GM21526 (cell line): ENCODE data around the gene TUNAR.

Experiments
- ATAC-seq: cut with Tn5 transposase; IDR thresholded peaks from one replicate; pipeline ENCODE4 v1.9.1; 2021; ENCODE audit warnings: moderate library complexity; ENCODE audit not compliant: unreplicated experiment, low FRiP score

Gene TUNAR

DNA sequence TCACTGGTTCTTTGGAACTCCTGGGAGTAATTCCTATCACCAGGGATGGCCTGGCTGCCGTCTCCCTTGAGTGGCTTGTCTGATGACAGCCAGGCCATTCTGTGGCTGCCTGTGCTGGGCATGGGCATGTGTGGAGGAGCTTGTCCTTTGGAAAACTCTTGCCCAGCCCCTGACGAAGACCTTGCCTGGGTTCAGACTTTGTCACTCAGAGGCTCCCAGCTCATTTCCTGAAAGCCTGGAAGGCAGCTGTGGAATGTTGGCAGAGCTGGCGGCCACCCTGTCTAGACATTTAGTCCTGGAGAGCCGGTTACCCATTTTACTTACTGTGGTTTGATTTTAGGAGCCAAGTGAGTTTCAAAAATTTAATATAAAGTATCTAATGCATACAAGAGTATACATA is 34.0 kb downstream of the TUNAR start:
- no peak for ATAC-seq

DNA sequence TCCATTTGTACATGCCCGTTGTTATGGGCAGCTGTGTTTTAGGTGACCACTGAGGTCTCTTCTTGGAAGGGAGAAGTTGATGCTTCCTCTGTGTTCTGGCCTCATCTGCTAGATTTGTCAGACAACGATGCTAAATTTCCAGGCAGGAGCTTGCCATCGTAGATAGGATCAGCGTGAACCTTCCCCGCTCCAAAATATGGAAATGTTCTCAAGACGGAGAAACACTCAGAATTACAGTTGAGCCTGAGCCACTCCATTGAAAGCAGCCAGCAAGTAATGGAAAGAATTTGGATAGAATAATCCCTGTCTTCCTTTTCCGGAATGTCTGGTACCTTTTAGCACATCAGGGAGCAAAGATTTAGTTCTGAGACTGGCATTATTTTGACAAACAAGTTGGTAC is 34.8 kb downstream of the TUNAR start:
- no peak for ATAC-seq

DNA sequence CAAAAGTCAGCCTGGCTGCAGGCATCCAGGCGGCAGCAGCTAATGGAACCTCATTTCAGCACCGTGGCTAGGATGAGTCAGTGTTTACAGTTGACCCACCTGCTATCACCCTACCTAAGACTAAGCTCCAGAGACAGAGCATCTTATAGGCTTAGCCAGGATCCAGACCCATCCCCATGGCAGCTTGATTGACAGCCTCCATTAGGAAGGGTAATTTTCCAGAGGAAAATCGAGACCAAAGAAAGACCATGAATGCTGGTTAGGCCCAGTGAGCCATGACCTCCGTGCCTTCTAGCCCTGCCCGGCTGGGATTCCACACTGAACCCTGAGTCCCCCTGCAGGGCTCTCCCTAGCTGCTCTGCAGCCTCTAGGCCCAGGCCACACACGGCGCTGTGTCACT is 38.7 kb downstream of the TUNAR start:
- no peak for ATAC-seq

DNA sequence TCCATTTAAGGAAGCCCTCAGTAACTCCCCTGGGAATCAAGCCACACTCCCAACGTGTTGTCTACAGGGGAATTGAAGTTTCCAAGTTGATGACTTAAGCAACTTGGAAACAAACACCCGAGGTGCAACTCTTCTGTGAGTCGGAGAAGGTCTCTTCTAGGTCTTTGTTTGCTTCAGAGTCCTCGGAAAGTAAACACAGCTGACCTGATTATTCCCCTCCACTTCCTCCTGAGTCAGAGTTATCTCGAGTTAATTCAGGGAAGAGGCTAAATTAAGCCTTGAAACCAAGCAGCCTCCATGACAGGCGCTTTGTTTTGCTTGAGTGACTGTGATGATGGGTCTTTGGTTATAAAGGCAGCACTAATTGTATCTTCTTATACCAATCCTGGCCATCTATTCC is 41.8 kb downstream of the TUNAR start:
- no peak for ATAC-seq

DNA sequence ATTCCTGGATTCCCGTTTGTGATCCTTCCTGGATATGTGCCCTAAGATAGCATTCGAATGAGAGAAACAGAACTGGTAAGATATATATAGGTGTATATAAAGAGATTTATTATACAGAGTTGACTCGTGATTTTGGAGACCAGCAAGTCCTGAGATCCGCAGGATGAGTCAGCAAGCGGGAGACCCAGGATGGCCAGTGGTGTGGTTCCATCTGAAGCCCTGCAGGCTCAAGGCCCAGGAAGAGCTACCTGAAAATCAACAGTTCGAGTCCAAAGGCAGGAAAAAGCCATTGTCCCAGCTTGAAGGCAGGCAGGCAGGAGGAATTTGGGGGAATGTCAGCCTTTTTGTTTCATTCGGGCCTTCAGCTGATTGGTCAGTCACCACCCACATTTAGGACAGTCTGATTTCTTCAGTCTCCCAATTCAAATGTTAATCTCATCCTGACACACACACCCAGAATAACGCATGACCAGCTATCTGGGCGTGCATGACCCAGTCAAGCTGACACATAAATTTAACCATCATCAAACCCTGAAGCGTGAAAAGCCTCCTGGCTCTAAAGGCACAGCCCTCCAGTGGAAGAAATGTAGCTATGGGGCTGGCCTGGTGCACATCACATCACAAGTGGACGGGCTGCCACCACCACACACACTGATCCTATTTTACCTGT is 44.3 kb downstream of the TUNAR start:
- ATAC-seq = no peak

DNA sequence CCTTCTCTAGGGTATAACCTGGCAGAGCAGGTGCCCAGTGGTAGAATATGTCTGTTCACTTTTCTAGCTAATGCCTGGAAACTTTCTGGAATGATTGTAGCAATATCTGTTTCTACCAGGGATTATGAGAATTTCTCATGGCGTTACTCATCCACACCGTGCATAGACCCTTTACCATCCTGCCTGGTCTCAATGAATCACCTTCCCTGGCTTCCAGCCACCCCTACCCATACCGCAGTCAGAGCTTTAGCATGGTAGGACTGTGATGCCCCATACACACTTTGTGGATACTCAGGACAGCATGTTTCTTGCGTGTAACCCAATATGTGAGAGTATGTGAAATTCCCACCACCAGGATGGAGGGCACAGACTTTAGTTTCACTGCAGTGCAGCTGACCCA is 45.4 kb downstream of the TUNAR start:
- ATAC-seq = no peak

DNA sequence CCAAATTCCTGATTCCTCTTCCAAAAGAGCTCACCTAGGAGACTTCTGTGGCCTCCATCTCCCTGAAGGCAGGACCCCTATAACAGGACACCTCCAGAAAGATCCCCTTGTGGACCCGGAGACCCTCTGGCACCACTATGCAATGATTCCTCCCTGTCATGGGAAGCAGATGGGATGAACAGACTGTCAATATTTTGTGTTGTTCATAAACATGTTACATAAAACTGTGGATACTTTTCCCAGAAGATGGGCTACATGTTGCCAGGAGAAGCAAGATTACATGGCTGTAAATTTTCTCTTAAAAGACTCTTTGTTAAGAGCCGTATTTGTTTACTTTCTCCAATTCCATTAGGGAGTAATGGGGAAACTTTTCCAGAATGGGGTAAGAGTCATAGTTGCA is 52.1 kb downstream of the TUNAR start:
- no peak for ATAC-seq

DNA sequence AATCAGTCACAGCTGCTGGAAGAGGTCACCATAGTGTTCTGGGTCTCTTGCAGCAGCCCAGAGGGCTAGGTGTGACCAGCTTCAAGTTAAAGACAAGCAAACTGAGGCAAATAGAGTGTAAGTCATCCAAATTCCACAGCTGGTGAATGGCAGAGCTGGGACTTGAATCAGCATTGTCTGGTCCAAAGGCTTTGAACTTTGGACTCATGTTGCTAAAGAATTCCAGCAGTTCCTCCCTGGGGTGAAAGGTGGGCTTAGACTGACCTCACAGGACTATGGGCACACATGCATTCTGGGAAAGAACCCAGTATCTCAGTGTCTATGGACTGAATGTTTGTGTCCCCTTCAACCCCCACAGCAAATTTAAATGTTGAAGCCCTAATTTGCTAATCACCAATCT is 54.8 kb downstream of the TUNAR start:
- no peak for ATAC-seq

DNA sequence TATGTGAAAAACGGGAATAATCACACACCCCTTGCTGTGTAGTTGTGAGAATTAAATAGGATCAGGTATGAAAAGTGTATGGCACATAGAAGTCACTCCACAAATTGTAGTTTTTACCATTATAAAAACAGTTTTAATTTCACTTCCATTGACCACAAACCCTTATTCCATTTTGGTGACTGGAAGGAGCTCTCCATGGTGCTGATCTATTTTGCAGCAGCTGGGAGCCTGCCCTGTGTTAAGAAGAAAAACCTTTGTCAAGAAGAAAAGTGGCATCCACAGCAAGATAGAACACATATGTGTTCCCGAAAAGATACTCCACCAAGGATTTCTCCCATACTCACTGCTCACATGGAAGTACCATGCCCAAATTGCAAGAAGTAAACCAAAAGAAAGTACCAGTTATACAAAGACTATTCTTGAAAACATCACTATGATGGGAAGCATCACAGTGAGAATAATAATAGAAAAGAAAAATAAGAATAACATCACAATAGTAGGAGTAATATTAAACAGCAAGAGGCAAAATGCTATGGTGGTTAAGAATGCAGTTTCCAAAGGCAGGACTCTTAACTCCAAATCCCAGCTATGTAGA is 58.7 kb downstream of the TUNAR start:
- no peak for ATAC-seq

DNA sequence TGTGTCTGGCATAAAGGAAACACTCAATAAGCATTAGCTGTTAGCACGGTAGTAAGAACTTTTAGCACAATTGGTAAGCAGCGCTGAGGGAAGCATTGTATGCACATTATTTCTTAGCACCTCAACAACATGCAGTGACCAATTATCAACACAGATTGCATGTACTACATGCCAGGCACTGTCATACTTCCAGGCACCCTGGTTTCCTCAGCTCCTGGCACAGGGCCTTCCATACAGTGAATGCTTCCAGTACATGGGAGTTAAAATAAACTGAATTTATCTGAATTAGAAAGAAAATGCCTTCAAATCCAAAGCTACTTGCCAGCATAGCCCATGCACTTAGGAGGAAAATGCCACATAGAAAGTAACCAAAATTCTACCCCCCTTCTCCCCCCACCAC is 59.4 kb downstream of the TUNAR start:
- ATAC-seq = no peak

DNA sequence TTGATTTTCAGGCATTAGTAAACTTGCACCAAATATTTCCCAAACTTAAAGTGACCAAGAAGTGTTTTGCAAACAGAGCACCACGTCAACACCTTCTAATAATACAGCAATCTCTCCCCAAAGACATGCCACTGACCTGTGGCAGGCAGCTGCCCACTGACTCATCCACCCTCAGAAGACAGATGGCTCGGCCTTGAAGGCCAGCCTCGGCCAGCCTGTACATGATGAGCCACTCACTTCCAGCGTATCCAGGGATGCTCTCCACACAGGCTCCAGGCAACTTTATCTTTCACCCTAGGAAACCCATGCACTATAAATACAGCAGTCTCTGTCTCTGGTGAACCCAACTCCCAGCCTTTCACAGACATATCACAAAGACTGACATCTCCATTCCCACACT is 62.7 kb downstream of the TUNAR start:
- no peak for ATAC-seq

DNA sequence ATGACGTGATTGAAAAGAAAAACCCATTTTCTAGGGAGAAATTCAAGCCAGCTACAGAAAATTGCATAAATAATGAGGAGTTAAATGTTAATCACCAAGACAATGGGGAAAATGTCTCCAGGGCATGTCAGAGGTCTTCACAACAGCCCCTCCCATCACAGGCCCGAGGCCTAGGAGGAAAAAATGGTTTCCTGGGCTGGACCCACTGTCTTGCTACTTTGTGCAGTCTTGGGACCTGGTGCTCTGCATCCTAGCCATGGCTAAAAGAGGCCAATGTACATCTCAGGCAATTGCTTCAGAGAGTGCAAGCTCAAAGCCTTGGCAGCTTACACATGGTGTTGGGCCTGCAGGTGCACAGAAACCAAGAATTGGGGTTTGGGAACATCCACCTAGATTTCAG is 65.3 kb downstream of the TUNAR start:
- no peak for ATAC-seq

DNA sequence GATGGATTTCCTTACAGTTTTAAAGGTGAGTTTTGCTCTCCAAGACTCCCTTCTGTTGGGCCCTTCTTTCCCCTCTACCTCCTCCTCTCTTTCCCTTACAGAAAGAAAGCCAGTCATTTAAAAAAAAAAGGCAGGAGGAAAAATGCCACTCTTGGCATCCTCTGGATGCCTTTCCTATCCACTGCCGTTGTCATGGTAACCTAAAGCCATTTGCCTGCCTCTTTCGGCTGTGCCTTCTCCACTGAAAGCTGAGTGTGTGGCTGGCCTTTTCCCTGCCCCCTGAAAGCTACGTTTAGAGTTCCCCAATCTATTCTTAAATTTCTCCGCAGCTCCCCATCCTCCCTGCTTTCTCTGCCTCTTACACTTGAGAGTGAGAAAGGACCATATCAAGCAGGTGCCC is 67.1 kb downstream of the TUNAR start:
- no peak for ATAC-seq

DNA sequence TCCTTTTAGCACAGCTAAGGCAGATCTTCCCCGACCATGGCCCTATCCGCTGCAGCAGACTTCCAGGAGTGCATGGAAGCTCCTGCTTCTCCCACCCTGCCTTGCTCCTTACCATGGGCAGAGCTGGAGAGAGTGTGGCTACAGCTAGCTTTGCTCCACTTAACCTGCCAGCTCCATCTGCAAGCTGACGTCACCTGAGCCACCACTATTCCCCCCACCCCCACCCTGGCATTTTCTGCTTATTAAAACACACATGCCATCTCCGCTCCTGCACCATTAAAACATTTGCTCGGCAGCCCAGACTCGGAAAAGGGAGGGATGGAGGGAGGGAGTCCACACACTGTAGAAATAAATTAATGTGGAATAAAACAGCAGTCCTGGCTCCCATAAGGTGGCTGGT is 67.8 kb downstream of the TUNAR start:
- ATAC-seq = no peak

DNA sequence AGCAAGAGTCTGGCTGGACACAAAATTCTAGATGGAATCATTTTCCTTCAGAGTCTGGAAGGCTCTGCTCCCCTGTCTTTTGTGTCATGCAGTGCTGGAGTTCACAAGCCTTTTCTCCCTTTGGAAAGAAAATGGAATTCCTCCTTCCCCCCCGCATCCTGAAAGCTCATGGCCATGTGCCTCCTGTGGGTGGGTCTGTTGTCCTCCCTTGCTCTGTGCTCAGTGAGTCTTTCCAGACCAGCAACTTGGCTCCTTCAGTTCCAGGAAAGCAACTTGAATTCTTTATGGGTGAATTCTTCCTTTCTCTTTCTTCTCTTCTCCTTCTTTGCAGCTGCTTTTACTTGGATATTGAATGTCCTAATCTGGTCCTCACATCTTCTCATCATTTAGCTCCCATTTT is 70.2 kb downstream of the TUNAR start:
- no peak for ATAC-seq

DNA sequence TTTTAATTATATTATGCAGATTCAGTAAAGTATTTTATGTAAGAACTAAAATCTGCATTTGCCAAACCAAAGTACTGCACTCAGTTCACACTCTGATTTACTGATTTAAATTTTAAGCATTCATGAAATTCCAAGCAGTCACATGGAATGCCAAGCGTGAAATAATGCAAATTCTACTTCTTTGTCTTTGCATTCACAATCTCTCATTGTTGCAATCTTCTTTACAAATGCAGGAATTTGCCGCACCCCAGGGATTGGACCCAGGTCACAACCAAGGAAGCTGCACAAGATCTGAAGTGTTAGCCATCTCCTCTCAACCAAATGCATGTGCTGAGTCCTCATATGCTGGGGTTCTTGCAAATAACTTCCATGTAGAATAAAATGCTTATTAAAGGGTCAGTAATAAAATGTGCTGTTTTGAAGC is 71.9 kb downstream of the TUNAR start:
- no peak for ATAC-seq

DNA sequence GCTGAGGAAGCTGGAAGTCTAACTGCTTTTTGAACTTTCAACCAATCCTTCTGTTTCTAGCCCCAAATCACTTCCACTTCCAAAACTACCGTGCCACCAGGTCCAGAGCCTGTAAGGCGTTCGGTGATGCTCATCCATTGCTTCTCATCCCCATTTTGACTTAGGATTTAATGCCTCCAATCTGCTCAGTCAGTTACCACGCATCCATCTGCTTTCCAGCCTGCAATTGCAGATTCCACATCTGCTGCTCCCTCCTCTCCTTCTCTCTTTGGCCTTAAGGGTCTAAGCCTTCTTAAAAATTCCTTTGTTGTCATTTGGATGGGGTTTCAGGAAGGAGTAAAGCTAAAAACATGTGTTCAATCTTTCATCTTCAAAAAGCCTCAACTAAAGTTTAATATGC is 74.7 kb downstream of the TUNAR start:
- no peak for ATAC-seq

DNA sequence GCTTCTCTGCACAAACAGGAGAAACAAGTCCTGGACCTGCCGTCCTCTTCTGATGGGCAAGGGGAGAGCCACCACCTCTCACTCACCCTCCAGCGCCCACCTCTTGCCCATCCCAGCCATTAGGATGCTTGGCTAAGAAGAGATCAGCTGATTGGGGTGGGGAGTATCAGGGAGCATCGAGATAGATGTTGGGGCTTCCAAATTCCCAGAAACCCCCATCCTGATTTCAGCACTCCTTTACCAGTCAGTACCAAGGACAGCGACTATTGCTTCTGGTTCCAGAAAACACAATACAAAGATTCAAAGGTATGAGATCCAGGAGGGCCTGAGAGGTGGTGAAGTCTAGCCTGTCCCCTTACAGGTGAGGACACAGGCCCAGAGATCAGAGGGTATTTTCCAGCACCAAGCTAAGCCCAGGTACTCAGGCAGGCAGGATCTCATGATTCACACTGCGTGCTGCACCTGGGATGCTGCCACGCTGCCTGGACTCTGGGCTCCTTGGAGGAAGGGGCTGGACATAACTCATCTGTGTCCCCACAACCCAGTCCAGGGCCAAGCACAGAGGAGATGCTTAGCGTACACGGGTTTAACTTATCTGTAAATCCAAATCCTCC is 76.6 kb downstream of the TUNAR start:
- no peak for ATAC-seq

DNA sequence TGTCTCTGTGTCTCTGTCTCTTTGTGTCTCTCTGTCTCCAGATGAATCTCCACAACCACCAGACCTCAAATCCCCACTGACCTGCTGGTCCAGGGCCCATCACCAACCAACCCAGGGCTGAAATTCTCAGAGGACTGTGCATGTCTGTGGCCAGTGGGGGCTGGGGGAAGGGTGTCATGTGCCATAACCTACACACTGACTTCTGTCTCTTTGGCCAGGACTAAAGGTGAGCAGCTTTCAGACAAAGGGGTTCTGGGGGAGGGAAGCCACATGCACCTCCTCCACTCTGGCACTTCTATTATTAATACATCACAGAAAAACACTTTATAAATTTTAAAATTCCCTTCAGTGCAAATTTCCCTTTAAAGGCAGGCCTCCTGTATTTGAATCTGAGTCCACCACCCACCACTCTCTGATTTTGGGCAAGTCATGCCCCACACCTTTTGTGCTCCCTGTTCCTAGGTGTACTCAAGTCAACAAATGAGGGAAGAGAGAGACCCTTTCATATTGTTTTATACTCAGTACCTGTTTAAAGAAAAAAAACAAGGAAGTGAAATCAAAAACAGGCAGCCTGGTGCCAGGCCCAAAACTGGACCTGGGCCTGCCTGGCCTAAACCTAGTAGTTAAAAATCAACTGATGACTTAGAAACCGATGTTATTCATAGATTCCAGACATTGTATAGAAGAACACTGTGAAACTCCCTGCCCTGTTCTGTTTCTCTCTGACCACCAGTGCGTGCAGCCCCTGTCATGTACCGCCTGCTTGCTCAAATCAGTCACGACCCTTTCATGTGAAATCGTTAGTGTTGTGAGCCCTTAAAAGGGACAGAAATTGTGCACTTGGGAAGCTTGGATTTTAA is 80.2 kb downstream of the TUNAR start:
- ATAC-seq = no peak

DNA sequence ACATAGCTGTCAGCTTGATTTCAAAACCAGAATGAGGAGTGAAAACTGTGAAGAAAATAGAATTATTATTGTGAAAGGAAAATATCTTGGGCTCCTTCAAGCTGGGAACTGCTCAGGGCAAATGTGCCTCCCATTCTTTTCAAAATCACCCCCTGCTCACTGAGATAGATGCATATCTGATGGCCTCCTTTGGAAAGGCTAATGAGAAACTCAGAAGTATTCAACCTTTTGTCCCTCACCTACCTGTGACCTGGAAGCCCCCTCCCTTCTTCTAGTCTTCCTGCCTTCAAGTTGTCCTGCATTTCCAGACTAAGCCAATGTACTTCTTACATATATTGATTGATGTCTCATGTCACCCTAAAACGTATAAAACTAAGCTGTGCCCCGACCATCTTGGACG is 81.5 kb downstream of the TUNAR start:
- ATAC-seq = no peak

DNA sequence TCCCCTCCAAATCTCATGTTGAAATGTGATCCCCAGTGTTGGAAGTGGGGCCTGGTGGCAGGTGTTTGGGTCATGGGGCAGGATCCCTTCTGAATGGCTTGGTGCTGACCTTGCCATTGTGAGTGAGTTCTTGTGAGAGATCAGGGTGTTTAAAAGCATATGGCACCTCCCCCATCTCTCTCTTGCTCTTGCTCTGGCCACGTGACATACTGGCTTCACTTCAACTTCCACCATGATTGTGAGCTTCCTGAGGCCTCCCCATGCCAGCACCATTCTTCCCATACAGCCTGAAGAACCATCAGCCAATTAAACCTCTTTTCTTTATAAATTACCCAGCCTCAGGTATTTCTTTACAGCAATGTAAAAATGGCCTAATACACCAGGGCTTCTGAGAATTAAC is 82.7 kb downstream of the TUNAR start:
- no peak for ATAC-seq
